ENCODE data around the gene RAB7B. TPM values are rescaled to one million over a fixed set of nuclear protein-coding genes. Genes with fewer than 3 reads are reported as not detected.

Gene RAB7B
- total RNA-seq, 3 donors from 2014 or later: 0.69 to 1.3 (median 0.76) TPM

DNA sequence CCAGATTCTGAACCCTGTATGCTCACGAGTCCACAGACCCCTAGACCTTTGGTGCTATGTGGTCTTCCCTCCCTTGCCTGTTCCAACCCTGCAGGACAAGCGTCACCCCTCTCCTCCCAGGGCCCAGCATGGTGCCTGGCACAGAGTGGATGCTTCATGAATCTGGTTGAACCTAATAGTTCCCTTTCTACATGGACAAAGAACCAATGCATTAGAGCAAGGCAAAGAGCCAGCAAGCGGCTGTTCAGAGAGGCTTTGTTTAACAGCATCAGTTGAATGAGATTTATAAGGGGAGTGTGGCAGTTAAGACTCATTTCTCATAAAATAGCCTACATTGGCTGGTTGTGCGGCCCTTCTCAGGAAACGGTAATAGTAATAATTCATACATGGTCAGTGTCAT is 74.9 kb downstream of the RAB7B start:
- Histone ChIP-seq H3K4me1 (ENCODE audit: low read depth) (no peaks in the 10 kb centered on the region), H3K9me3 (no peaks in the 10 kb centered on the region), H3K36me3 (ENCODE audit: low read depth) (no peaks in the 10 kb centered on the region), H3K4me3 (no peak overlapping the region)
- ATAC-seq: no peak
- TF ChIP-seq, protein P1, sequence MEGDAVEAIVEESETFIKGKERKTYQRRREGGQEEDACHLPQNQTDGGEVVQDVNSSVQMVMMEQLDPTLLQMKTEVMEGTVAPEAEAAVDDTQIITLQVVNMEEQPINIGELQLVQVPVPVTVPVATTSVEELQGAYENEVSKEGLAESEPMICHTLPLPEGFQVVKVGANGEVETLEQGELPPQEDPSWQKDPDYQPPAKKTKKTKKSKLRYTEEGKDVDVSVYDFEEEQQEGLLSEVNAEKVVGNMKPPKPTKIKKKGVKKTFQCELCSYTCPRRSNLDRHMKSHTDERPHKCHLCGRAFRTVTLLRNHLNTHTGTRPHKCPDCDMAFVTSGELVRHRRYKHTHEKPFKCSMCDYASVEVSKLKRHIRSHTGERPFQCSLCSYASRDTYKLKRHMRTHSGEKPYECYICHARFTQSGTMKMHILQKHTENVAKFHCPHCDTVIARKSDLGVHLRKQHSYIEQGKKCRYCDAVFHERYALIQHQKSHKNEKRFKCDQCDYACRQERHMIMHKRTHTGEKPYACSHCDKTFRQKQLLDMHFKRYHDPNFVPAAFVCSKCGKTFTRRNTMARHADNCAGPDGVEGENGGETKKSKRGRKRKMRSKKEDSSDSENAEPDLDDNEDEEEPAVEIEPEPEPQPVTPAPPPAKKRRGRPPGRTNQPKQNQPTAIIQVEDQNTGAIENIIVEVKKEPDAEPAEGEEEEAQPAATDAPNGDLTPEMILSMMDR (IDR thresholded peaks at IDR 0.05): no peak
- intact Hi-C loops (cut with DNase I, micrococcal nuclease): loop anchor here in 1 of 2 donors (10.0 kb wide), 1 partner anchor 176 kb away; no protein-coding TSS in a partner anchor
- DNase-seq: no peak

GRCh38 chr1:205927676-205928075 is 75.5 kb downstream of the RAB7B start:
- DNase-seq (no peak), ATAC-seq (no peak)
- TF ChIP-seq, protein P1 (IDR thresholded peaks at IDR 0.05): no peak
- H3K4me1 ChIP-seq (ENCODE audit: low read depth): no peaks in the 10 kb centered on the region
- no peaks in the 10 kb centered on the region for H3K9me3 ChIP-seq
- H3K4me3 ChIP-seq: no peak overlapping the region
- intact Hi-C loops (cut with DNase I, micrococcal nuclease): loop anchor here in 1 of 2 donors (10.0 kb wide), 1 partner anchor 177 kb away; no protein-coding TSS in a partner anchor
- H3K36me3 ChIP-seq (ENCODE audit: low read depth): no peaks in the 10 kb centered on the region

DNA sequence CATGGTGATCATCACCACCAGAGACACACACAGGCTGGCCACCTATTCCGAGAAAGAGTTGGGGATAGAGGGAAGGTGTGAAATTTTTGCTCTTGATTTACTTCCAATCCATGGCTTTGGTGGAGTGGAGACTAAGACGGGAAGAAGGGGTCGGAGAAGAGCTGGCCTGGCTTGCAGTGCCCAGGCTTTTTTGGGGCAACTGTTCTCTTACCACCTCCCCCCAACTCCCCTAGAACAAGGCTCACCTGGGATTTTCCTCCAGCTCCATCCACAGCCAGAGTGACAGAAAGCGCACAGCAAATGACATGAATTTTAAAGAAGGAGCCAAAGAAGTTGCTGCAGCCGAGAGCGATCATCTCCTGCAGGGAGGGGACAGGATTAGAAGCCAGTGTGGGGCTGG is 75.9 kb downstream of the RAB7B start:
- Histone ChIP-seq H3K36me3 (ENCODE audit: low read depth) (no peaks in the 10 kb centered on the region), H3K9me3 (no peaks in the 10 kb centered on the region), H3K4me3 (no peak overlapping the region), H3K4me1 (ENCODE audit: low read depth) (no peaks in the 10 kb centered on the region)
- ATAC-seq: no peak
- TF ChIP-seq, protein P1 (IDR thresholded peaks at IDR 0.05): no peak
- intact Hi-C loops (cut with DNase I, micrococcal nuclease): loop anchor here in 1 of 2 donors (10.0 kb wide), 1 partner anchor 178 kb away; no protein-coding TSS in a partner anchor
- DNase-seq: no peak

Other genes starting within 250 kb of the RAB7B start
- gene RAB29, start 227.9 kb downstream of the RAB7B start, total RNA-seq: 10 to 100 TPM in 1 of 3 donors, 1 to 10 TPM in 2; 4.7 to 27.5 (median 7.8) TPM
- gene SLC41A1, start 190.2 kb downstream of the RAB7B start, total RNA-seq: 10 to 100 TPM in 1 of 3 donors, 1 to 10 TPM in 2; 2.1 to 25.0 (median 4.9) TPM
- gene PM20D1, start 153.3 kb downstream of the RAB7B start, total RNA-seq: under 1 TPM in 1 of 3 donors, not detected in 2; 0.19 TPM
- not detected for gene SLC26A9, start 59.9 kb downstream of the RAB7B start, total RNA-seq
- 10 to 100 TPM in 2 of 3 donors, 1 to 10 TPM in 1; 6.5 to 26.1 (median 17.7) TPM for gene CTSE, start 20.5 kb upstream of the RAB7B start, total RNA-seq
- gene RHEX, start 49.8 kb upstream of the RAB7B start, total RNA-seq: 1 to 10 TPM in 2 of 3 donors, under 1 TPM in 1; 0.38 to 4.8 (median 3.9) TPM
- gene AVPR1B, start 114.0 kb upstream of the RAB7B start, total RNA-seq: 1 to 10 TPM in 1 of 3 donors, under 1 TPM in 2; 0.72 to 1.9 (median 0.89) TPM
- 1 to 10 TPM in 2 of 3 donors, under 1 TPM in 1; 0.84 to 3.1 (median 2.5) TPM for gene FAM72A, start 199.4 kb upstream of the RAB7B start, total RNA-seq
- gene SRGAP2, start 200.1 kb upstream of the RAB7B start, total RNA-seq: 10 to 100 TPM; 14.7 to 39.8 (median 16.8) TPM

Data from mucosa of descending colon (tissue), 3 donors.